HG03439 (cell line): Measurements from ENCODE around the gene ZNF610.
"Not testable (repeated sequence)": the region's sequence is repeated elsewhere in the genome, so short reads cannot be mapped to it uniquely, and the experiment has no call there.

Experiments
- ATAC-seq: cut with Tn5 transposase; IDR thresholded peaks from one replicate; pipeline ENCODE4 v1.9.1; 2021; ENCODE audit warnings: mild to moderate bottlenecking, moderate library complexity; ENCODE audit not compliant: unreplicated experiment

The ZNF610 gene

DNA sequence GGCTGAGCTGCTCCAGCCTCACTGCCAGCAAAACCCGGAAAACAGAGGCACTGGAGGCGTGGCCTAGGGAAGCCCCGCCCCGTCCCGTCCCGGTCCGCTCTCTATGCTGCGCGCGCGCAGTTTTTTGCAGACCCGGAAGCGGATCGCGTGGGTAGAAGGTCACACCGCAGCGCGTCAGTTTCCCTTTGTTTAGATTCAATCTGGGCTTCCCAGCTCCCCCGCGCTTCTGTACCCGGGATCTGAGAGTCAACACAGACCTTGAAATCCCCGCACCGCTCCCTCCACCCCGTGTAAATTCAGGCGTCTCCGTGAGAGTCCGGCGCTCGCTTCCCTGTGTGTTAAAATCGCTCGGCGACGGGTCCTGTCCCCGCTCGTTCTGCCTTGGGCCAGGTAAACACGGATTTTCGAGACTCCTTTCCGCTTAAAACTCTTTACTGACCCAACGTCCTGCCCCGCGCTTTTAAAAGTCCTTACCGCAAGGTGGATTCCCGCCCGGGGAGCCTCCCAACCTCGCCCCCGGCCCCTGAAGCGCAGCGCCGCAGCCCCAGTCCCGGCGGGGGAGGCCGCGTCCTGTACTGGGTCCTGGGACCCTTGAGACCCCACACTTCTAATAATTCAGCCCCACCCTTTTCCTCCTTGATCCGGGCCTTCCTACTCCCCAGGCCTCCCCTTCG, at the start of gene ZNF610:
TSS of gene ZNF610 (plus strand) at position 127 of the 674 bp plus-strand sequence. CDS start 12,930 bp downstream, outside the sequence.
- peak; percentile 54 for ATAC-seq

DNA sequence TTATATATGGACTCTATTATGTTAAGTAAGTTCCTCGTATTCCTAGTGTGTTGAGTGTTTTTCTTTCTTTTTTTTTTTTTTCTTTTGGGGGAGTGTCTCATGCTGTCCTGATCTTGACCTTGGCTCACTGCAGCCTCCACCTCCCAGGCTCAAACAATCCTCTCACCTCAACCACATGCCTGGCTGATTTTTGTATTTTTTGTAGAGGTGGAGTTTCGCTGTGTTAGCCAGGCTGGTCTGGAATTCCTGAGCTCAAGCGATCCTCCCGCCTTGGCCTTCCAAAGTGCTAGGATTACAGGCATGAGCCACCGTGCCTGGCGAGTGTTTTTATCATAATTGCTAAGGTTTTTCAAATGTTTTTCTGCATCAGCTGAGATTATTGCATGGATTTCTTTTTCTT, 49.8 kb upstream of the ZNF610 start:
- no peak for ATAC-seq

DNA sequence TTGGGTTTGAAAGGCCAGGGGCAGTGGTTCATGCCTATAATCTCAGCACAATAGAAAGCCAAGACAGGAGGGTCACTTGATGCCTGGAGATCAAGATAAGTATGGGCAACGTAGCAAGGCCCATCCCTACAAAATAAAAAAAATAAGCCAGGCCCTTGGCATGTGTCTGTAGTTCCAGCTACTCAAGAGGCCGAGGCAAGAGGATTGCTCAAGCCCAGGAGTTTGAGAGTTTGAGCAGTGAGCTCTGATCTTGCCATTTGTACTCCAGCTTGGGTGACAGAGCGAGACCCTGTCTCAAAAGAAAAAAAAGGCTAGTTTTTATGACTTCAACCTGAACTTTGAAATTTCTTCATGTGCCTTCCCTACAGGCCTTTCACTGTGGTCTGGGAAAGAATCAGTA, 44.3 kb upstream of the ZNF610 start:
- ATAC-seq, result no peak

DNA sequence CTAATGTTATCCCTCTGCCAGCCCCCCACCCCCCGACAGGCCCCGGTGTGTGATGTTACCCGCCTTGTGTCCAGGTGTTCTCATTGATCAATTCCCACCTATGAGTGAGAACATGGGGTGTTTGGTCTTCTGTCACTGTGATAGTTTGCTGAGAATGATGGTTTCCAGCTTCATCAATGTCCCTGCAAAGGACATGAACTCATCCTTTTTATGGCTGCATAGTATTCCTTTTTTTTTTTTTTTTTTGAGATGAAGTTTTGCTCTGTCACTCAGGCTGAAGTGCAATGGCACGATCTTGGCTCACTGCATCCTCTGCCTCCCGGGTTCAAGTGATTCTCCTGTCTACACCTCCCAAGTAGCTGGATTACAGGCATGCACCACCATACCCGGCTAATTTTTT, 43.1 kb upstream of the ZNF610 start:
- ATAC-seq, result not testable (repeated sequence)

- ATAC-seq, result no peak
Observed at GRCh38 chr19:52296400-52296772, 39.7 kb upstream of the ZNF610 start.

- peak; percentile 65 for ATAC-seq
Observed at GRCh38 chr19:52296773-52297600, 39.1 kb upstream of the ZNF610 start, which contains the start of gene ZNF480. Gene ZNF480 (plus strand): TSS chr19:52297169. CDS start chr19:52300413, 3,244 bp downstream.

GRCh38 chr19:52297601-52298364, 38.3 kb upstream of the ZNF610 start:
- ATAC-seq, result peak; percentile 16

DNA sequence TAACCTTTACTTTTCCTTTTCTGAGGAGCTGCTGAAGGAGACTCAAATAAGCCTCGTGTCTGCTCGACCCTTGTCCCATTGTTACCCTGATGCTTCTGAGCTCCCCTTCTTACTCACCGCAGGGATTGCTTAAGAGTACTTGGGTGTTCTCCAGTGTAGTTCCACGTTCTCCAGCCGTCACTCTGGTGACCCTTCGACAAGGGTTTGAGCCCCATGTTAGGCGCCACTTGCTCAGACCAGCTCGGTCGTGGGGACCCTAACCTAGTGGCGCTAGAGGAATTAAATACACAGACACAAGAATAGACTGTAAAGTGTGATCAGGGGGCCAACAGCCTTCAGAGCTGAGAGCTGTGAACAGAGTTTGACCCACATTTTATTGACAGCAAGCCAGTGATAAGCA, 28.8 kb upstream of the ZNF610 start:
- no peak for ATAC-seq

- no peak for ATAC-seq
Observed at GRCh38 chr19:52322429-52322828, 13.6 kb upstream of the ZNF610 start.

GRCh38 chr19:52331757-52332156, 4.3 kb upstream of the ZNF610 start:
- ATAC-seq, result no peak

GRCh38 chr19:52335768-52336116, 301 bp upstream of the ZNF610 start:
- ATAC-seq, result peak; percentile 25

DNA sequence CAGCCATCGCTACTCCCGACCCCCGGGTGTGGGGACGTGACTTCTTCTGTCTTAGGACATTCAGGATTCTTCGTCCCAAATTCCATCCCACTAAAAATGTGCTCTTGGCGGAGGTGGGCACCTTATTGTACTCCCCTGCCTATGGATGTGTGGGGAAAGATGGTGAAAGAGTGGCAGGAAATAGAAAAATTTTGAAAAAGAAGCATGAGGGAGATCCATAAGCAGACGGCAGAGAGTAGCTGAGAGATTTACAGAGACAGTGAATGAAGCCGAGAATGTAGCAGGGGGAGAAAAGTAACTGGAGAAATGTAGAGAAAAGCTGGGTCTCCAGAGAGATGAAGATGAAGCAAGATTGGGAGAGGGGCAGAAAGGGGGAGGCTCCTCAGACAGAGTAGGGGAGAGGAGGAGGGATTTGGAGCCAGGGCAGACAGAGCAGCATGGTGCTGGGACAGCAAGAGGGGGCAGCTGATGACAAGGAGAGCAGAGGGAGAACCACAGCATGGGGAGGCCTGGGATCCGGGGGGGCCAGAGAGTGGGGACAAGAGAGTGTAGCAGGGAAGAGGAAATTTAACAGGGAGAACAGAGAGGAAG, 843 bp downstream of the ZNF610 start:
- ATAC-seq, result no peak

DNA sequence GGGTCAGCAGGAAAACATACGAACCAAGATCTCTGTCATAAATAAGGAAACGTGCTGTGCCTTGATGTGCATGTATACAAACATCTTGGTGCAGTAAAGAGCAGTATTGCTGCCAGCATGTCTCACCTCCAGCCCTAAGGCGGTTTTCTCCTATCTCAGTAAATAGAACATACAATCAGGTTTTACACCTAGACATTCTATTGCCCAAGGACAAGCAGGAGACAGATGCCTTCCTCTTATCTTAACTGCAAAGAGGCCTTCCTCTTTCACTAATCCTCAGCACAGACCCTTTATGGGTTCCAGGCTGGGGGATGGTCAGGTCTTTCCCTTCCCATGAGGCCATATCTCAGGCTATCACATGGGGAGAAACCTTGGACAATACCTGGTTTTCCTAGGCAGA, 3.0 kb downstream of the ZNF610 start:
- ATAC-seq, result not testable (repeated sequence)

GRCh38 chr19:52343548-52343947, 7.5 kb downstream of the ZNF610 start:
- no peak for ATAC-seq

GRCh38 chr19:52345162-52345561, 9.1 kb downstream of the ZNF610 start:
- no peak for ATAC-seq

- no peak for ATAC-seq
Observed at GRCh38 chr19:52351512-52351911, 15.5 kb downstream of the ZNF610 start.

- no peak for ATAC-seq
Observed at GRCh38 chr19:52366414-52366824, 30.4 kb downstream of the ZNF610 start.

DNA sequence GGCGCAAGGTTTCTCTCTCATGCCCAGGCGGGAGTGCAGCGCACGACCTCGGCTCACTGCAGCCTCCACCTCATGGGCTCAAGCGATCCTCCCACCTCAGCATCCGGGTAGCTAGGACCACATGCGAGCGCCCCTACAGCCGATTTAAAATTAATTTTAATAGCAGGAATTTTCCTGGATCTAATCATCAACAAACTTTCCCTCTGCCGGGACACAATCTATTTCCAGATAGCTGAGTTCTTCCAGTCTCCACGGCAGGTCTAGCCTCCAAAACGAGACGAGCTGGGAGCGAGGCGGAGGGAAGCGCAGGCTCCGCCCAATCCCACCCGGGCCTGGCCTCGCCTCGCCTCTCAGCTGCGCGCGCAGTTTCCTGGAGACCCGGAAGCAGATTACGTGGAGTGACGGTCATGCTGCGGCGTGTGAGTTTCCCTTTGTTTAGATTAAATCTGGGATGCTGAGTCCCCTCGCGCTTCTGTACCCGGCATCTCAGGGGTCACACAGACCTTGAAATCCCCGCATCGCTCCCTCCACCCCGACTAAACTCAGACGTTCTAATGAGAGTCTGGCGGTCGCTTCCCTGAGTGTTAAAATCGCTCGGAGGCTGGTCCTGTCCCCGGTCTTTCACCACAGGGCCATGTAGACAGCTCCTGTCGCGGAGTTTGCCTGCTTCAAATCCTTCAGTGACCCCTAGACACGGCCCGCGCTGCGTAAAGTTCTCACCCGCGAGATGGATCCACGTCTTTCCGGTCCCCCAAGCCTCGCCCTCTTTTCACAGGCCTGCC, 33.7 kb downstream of the ZNF610 start, which contains the start of gene ZNF880:
TSS of gene ZNF880 (plus strand) at position 365 of the 782 bp plus-strand sequence. CDS start at position 408, 43 bp downstream.
- ATAC-seq, result no peak

- no peak for ATAC-seq
Observed at GRCh38 chr19:52370341-52370710, 34.3 kb downstream of the ZNF610 start.

DNA sequence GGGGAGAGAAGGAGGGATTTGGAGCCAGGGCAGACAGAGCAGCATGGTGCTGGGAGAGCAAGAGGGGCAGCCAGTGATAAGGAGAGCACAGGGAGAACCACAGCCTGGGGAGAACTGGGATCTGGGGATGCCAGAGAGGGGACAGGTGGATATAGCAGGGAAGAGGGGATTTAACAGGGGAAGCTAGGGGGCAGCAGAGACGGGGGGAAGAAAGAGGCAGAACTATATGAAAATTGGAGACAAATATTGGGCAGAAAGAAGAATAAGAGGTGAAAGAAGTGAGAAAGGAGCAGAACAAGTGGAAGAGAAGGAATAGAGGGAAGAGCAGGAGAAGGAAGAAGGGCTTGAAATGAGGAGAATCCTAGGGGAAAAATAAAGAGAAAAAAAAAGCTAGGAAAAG, 55.1 kb downstream of the ZNF610 start:
- ATAC-seq, result no peak
